Endodermal cell (in vitro differentiated cells): ENCODE measurements around the gene FNDC8. TPM values are rescaled to one million over a fixed set of nuclear protein-coding genes. Genes with fewer than 3 reads are reported as not detected.

Experiments used
- DNase-seq: peaks from one replicate; pipeline ENCODE4 v3.0.0-alpha.2; 2017
- H3K27ac ChIP-seq: 2 replicates; pipeline ENCODE4 v1.5.1; 2013; ENCODE audit warnings: mild to moderate bottlenecking, low read depth, low read length, moderate library complexity
- H3K27me3 ChIP-seq: 2 replicates; pipeline ENCODE4 v1.6.1; 2013; ENCODE audit warnings: mild to moderate bottlenecking, low read length, moderate library complexity; ENCODE audit not compliant: insufficient read depth, control insufficient read depth, poor library complexity, severe bottlenecking
- H3K36me3 ChIP-seq: 2 replicates; pipeline ENCODE4 v1.7.0; 2013; ENCODE audit warnings: mild to moderate bottlenecking, low read length, moderate library complexity; ENCODE audit not compliant: control insufficient read depth, insufficient read depth
- H3K4me1 ChIP-seq: one replicate; pipeline ENCODE4 v1.7.0; 2013; ENCODE audit warnings: low read length; ENCODE audit not compliant: control insufficient read depth, insufficient read depth
- H3K4me3 ChIP-seq: 2 replicates; pipeline ENCODE4 v1.5.1; 2013; ENCODE audit warnings: mild to moderate bottlenecking, low read length, moderate library complexity
- H3K9ac ChIP-seq: 2 replicates; pipeline ENCODE4 v1.6.1; 2013; ENCODE audit warnings: mild to moderate bottlenecking, low read length, moderate library complexity; ENCODE audit not compliant: poor library complexity, severe bottlenecking; ENCODE audit errors: extremely low read depth
- H3K9me3 ChIP-seq: 2 replicates; pipeline ENCODE4 v1.6.1; 2013; ENCODE audit warnings: mild to moderate bottlenecking, low read length, moderate library complexity; ENCODE audit not compliant: control insufficient read depth
- H3K27ac Mint-ChIP-seq: 2 replicates; pipeline ENCODE4 v1.8.0; 2020; ENCODE audit warnings: mixed read lengths
- H3K27me3 Mint-ChIP-seq: 2 replicates; pipeline ENCODE4 v1.8.0; 2021; ENCODE audit warnings: mild to moderate bottlenecking, mixed read lengths; ENCODE audit not compliant: insufficient read depth
- H3K36me3 Mint-ChIP-seq: 2 replicates; pipeline ENCODE4 v1.8.0; 2020; ENCODE audit warnings: low read depth, mixed read lengths
- H3K4me1 Mint-ChIP-seq: 2 replicates; pipeline ENCODE4 v1.8.0; 2020; ENCODE audit warnings: mixed read lengths
- H3K4me3 Mint-ChIP-seq: 2 replicates; pipeline ENCODE4 v1.8.0; 2020; ENCODE audit warnings: mild to moderate bottlenecking, moderate library complexity, mixed read lengths
- H3K9me3 Mint-ChIP-seq: 2 replicates; pipeline ENCODE4 v1.8.0; 2020; ENCODE audit warnings: mild to moderate bottlenecking, mixed read lengths
- CTCF ChIP-seq: fragments of 200-600 bp; sonication (generic); conservative IDR thresholded peaks from 2 replicates; pipeline ENCODE4 v1.5.0; 2021; ENCODE audit warnings: antibody characterized with exemption, mild to moderate bottlenecking
- WGBS, 2 experiments: methylation state at CpG; one replicate each; pipeline versions ENCODE4 v1.1.5 to v1.1.7; 2013; ENCODE audit warnings: missing lambda C conversion rate in 2 of 2, mixed read lengths in 1 of 2; ENCODE audit not compliant: insufficient coverage in 1 of 2, insufficient read length in 1 of 2; 5-methylcytosine and 5-hydroxymethylcytosine counted together
- total RNA-seq, 2 donors: library from RNA; stranded (reverse); fragmentation: NEBNext Ultra II Directional in 1 of 2; extraction: Animal tissue kit (Norgen Biotek cat#: 25700) in 1 of 2; gene quantifications; 2 replicates in 1 of 2; 3 replicates in 1 of 2; pipeline ENCODE4 v1.2.1, GENCODE V29; 2021

FNDC8 gene
- total RNA-seq, 2 donors from 2014 or later = not detected

GRCh38 chr17:35099908-35100307, 21.5 kb upstream of the FNDC8 start:
- Histone ChIP-seq H3K36me3 (peaks cover 56% of the 10 kb centered on the region), H3K27me3 (no peaks in the 10 kb centered on the region), H3K4me1 (no peaks in the 10 kb centered on the region), H3K4me3 (no peak overlapping the region), H3K9me3 (no peaks in the 10 kb centered on the region), H3K27ac (no peak overlapping the region), H3K9ac (no peak overlapping the region)
- DNase-seq = no peak
- H3K4me1 Mint-ChIP-seq = no peaks in the 10 kb centered on the region
- peak overlapping the region; percentile 40 for H3K27ac Mint-ChIP-seq
- WGBS, 2 experiments = 93 to 95% methylated on average over 3 of the region's 3 CpGs
- H3K27me3 Mint-ChIP-seq = no peaks in the 10 kb centered on the region
- TF ChIP-seq CTCF = no peak
- H3K4me3 Mint-ChIP-seq = no peak overlapping the region
- H3K36me3 Mint-ChIP-seq = peaks cover 46% of the 10 kb centered on the region
- no peaks in the 10 kb centered on the region for H3K9me3 Mint-ChIP-seq

DNA sequence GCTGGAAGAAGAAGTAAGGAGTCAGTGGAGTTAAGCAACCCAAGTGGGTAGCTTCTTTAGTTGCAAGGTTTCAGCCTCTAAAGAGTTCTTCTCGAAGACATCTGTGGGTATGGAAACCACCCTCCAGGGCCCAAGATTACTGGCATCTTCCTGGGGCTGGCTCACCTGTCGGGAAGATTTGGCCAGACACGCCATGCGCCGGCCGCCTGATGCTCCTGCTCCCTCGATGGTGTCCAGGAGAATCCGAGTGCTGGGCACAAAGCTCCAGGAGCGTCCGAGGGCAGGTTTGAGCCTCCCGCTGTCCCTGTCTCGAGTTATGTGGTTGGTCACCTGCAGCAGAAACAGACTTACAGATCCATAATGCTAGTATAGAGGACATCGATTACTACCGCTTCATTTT, 20.4 kb upstream of the FNDC8 start:
- no peaks in the 10 kb centered on the region for H3K9me3 Mint-ChIP-seq
- DNase-seq = no peak
- Histone ChIP-seq H3K9me3 (no peaks in the 10 kb centered on the region), H3K9ac (no peak overlapping the region), H3K27ac (no peak overlapping the region), H3K4me1 (no peaks in the 10 kb centered on the region), H3K27me3 (no peaks in the 10 kb centered on the region), H3K36me3 (peaks cover 67% of the 10 kb centered on the region), H3K4me3 (no peak overlapping the region)
- no peaks in the 10 kb centered on the region for H3K27me3 Mint-ChIP-seq
- no peaks in the 10 kb centered on the region for H3K4me1 Mint-ChIP-seq
- WGBS, 2 experiments = 93 to 96% methylated on average over 14 of the region's 14 CpGs
- no peak overlapping the region for H3K4me3 Mint-ChIP-seq
- no peak for TF ChIP-seq CTCF
- no peak overlapping the region for H3K27ac Mint-ChIP-seq
- H3K36me3 Mint-ChIP-seq = peaks cover 57% of the 10 kb centered on the region

DNA sequence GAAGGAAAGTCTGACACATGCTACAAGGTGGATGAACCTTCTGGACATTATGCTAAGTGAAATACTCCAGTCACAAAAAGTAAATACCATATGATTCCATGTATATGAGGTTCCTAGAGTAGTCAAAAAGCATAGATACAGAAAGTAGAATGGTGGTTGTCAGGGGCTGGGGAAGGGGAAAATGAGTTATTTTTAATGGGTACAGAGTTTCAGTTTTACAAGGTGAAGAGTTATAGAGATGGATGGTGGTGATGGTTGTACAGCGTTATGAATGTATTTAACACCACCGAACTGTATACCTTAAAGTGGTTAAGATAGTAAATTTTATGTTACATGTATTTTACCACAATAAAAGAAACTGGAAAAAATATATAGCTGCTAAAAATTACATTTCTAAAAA, 19.7 kb upstream of the FNDC8 start:
- no peaks in the 10 kb centered on the region for H3K4me1 ChIP-seq
- H3K9me3 ChIP-seq = no peaks in the 10 kb centered on the region
- H3K4me3 Mint-ChIP-seq = no peak overlapping the region
- H3K27ac Mint-ChIP-seq = no peak overlapping the region
- H3K27me3 Mint-ChIP-seq = no peaks in the 10 kb centered on the region
- WGBS, 2 experiments = 100% methylated on average over 1 of the region's 2 CpGs; no CpG with 5 or more reads in 1 of the 2 experiments
- no peaks in the 10 kb centered on the region for H3K27me3 ChIP-seq
- DNase-seq = no peak
- H3K4me3 ChIP-seq = no peak overlapping the region
- peaks cover 63% of the 10 kb centered on the region for H3K36me3 Mint-ChIP-seq
- H3K36me3 ChIP-seq = peaks cover 74% of the 10 kb centered on the region
- TF ChIP-seq CTCF = no peak
- H3K9ac ChIP-seq = no peak overlapping the region
- H3K27ac ChIP-seq = no peak overlapping the region
- H3K9me3 Mint-ChIP-seq = no peaks in the 10 kb centered on the region
- no peaks in the 10 kb centered on the region for H3K4me1 Mint-ChIP-seq
